ENCODE results near the gene P4HA2.
"Not testable (repeated sequence)": the region's sequence is repeated elsewhere in the genome, so short reads cannot be mapped to it uniquely, and the experiment has no call there.

The P4HA2 gene

GRCh38 chr5:132150565-132150964 lies 77.1 kb downstream of the P4HA2 start:
- H3K27me3 Mint-ChIP-seq (ENCODE audit: low read depth), result peaks cover 21% of the 10 kb centered on the region
- no peak overlapping the region for H3K27ac Mint-ChIP-seq
- H3K36me3 Mint-ChIP-seq (ENCODE audit: low read depth), result peaks cover 6% of the 10 kb centered on the region
- H3K4me1 Mint-ChIP-seq, result no peaks in the 10 kb centered on the region
- no peak for TF ChIP-seq CTCF (IDR thresholded peaks at IDR 0.05; ENCODE audit: unreplicated experiment in 3 of 3)
- no peak overlapping the region for H3K4me3 Mint-ChIP-seq
- peaks cover 23% of the 10 kb centered on the region for H3K9me3 Mint-ChIP-seq

GRCh38 chr5:132147663-132148062 lies 80.0 kb downstream of the P4HA2 start:
- Mint-ChIP-seq H3K4me3 (no peak overlapping the region), H3K4me1 (no peaks in the 10 kb centered on the region), H3K36me3 (ENCODE audit: low read depth) (no peaks in the 10 kb centered on the region), H3K27me3 (ENCODE audit: low read depth) (peaks cover 11% of the 10 kb centered on the region), H3K27ac (no peak overlapping the region), H3K9me3 (peaks cover 21% of the 10 kb centered on the region)
- TF ChIP-seq CTCF (IDR thresholded peaks at IDR 0.05; ENCODE audit: unreplicated experiment in 3 of 3), result no peak

DNA sequence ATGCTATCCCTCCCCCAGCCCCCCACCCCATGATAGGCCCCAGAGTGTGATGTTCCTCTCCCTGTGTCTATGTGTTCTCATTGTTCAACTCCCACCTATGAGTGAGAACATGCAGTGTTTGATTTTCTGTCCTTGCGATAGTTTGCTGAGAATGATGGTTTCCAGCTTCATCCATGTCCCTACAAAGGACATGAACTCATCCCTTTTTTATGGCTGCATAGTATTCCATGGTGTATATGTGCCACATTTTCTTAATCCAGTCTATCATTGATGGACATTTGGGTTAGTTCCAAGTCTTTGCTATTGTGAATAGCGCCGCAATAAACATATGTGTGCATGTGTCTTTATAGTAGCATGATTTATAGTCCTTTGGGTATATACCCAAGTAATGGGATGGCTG lies 82.3 kb downstream of the P4HA2 start:
- not testable (repeated sequence) for H3K4me1 Mint-ChIP-seq; H3K4me3 Mint-ChIP-seq; H3K36me3 Mint-ChIP-seq (ENCODE audit: low read depth); H3K27ac Mint-ChIP-seq
- Mint-ChIP-seq H3K9me3 (peaks cover 25% of the 10 kb centered on the region), H3K27me3 (ENCODE audit: low read depth) (peaks cover 11% of the 10 kb centered on the region)

GRCh38 chr5:132143148-132143547 lies 84.5 kb downstream of the P4HA2 start:
- no peaks in the 10 kb centered on the region for H3K36me3 Mint-ChIP-seq (ENCODE audit: low read depth)
- H3K9me3 Mint-ChIP-seq, result peaks cover 34% of the 10 kb centered on the region
- no peaks in the 10 kb centered on the region for H3K4me1 Mint-ChIP-seq
- H3K4me3 Mint-ChIP-seq, result no peak overlapping the region
- H3K27me3 Mint-ChIP-seq (ENCODE audit: low read depth), result peaks cover 7% of the 10 kb centered on the region
- H3K27ac Mint-ChIP-seq, result no peak overlapping the region
- TF ChIP-seq CTCF (IDR thresholded peaks at IDR 0.05; ENCODE audit: unreplicated experiment in 3 of 3), result no peak

DNA sequence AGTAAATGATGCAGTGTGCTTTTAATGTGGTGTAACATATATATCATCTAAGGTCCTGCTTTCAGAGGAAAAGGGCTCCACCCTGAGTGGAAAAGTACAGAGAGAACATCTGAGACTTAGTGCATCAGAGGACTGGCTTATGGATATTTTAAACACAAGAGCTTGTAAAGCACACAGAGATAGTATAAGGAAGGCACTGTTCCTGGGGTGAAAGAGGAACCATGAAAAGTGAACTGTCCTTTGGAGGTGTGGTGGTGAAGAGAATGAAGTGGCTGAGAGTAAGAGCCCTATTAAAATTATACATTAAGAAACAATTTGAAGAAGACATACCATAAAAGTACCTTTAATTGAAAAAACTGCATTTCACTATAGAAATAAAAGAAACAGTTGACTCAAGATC lies 85.2 kb downstream of the P4HA2 start:
- H3K36me3 Mint-ChIP-seq (ENCODE audit: low read depth), result no peaks in the 10 kb centered on the region
- H3K9me3 Mint-ChIP-seq, result peaks cover 34% of the 10 kb centered on the region
- no peaks in the 10 kb centered on the region for H3K4me1 Mint-ChIP-seq
- peaks cover 2% of the 10 kb centered on the region for H3K27me3 Mint-ChIP-seq (ENCODE audit: low read depth)
- no peak for TF ChIP-seq CTCF (IDR thresholded peaks at IDR 0.05; ENCODE audit: unreplicated experiment in 3 of 3)
- no peak overlapping the region for H3K27ac Mint-ChIP-seq
- no peak overlapping the region for H3K4me3 Mint-ChIP-seq

Measured in nephron (organoid).